Body of pancreas (tissue), 4 donors: ENCODE data around the gene CST8.

Experiments
- CTCF ChIP-seq, 7 experiments: fragments of 450-650 bp in 4 of 7; fragments of 200-600 bp in 3 of 7; sonication (generic) in 3 of 7; IDR thresholded peaks; one replicate each; pipeline ENCODE4 v1.5.1; 2016 to 2019; ENCODE audit warnings: antibody characterized with exemption in 7 of 7
- POLR2A ChIP-seq, 3 donors: fragments of 450-650 bp; IDR thresholded peaks; one replicate each; pipeline ENCODE4 v1.6.1; 2016; ENCODE audit warnings: antibody characterized with exemption in 3 of 3, mild to moderate bottlenecking in 2 of 3

DNA sequence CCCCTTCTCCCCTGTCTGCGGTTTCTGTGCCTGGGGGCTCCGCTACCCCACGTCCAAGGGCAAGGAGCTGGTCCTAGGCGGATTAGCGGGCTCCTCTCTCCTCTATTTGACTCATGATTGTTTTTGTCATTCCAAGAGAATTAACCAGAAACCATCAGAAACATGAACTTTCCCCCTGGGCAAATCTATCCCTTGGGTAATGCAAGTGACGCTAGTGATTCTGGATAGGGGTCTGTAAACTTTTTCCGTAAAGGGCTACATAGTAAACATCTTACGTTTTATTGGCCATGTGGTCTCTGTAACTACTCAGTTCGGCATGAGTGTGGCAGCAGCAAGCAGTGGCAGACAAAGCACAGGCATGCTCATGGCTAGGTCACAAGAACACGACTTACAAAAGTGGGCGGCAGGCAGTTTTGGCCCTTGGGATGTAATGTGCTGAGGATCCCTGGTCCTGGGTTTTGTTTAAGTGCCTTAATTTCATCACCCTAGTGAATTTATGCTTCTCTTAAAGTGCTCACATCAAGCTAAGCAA lies 38.9 kb upstream of the CST8 start:
- no peak for TF ChIP-seq CTCF (IDR thresholded peaks at IDR 0.05)
- no peak for TF ChIP-seq POLR2A (IDR thresholded peaks at IDR 0.05)
